NCI-H187 treated with DMSO at 0.1 percent for 48 hours (cell line): ENCODE data around the gene SENP2.
A peak's percentile ranks its signal among the peaks of the same experiment; 100 is the strongest.
"Not testable (repeated sequence)": the region's sequence is repeated elsewhere in the genome, so short reads cannot be mapped to it uniquely, and the experiment has no call there.

ENCODE experiments used
- DNase-seq: peaks from one replicate; lab custom pipeline; 2025; lab: John Stamatoyannopoulos, UW

The SENP2 gene

DNA sequence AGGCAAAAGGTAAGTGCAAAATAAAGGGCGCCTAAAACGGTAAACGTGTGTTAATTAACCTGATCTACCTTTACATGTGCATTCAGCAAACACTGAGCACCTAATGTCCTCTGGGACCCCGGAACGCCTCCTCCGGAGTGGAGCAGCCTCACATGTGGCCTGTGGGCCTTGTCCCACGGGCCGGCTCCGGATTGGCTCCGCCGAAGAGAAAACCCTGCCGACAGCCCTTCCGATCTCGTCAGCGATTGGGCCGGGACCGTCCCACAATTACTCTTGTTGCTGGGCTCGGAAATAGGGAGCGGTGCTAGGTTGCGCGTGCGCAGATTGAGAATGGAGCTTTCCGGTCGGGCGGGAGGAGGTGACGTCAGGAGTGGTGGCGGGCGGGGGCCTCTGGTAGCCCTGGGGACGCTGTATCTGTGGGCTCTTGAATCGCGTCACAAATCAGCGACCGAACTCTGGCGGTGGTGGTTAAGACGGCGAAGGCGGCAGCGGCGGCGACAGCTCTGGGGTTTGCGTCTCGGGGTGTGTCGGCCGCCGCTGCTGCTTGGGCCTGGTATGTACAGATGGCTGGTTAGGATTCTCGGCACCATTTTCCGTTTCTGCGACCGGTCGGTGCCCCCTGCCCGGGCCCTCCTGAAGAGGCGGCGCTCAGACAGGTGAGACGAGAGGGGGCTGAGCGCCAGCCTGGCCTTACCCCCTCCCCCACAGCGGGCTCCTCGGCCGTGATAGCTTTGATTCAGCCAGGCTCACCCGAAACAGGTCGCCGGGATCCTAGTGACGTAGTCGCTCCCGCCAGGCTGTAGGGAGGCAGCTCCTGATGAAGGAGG, at the start of gene SENP2:
Gene SENP2, plus strand, starts transcription at position 437 of the 827 bp plus-strand sequence. Its CDS starts 119 bp downstream, at position 556.
- peak; percentile 90 for DNase-seq

DNA sequence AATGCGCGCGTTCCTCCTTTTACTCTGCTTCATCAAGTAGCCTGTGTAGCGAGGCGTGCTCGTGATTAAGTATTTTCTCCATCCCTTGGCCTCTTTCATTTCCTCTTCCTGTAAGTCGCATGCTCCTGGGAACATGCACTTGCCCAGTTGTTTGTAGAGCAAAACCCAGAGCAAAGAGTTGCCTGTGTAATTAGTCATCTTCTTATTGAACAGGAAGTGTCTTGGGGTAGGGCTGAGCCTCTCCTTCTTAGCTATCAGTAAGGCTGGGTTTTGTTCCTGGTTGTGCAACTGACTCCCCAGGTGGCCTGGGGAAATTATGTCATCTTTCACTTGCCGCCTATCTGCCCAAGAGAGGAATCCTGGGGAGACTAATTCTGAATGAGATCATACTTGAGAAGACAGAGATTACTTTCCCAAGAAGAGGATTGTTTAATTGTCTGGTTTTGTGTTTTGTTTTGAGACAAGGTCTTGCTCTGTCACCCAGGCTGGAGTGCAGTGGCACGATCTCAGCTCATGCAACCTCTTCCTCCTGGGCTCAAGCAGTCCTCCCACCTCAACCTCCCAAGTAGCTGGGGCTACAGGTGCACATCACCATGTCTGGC, 48.6 kb upstream of the SENP2 start:
- DNase-seq = no peak

DNA sequence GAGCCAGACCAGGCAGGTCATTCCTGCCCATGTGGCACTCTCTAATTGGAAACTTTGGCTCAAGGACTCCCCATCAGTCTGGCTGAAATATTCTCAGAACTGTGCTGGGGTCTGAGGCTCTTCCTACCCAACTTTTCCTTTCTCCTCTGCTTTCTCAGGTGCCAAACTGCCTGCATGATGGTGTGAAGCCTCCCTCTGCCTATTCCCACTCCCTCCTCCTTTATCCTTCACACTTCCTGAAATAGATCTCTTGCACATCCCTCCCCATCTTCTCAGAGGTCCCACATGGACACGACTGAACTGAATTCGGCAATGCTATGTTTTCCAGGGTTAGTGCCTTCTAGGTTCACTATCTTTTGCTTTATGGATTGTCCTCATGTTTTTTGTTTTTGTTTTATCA, 46.2 kb upstream of the SENP2 start:
- DNase-seq = no peak

DNA sequence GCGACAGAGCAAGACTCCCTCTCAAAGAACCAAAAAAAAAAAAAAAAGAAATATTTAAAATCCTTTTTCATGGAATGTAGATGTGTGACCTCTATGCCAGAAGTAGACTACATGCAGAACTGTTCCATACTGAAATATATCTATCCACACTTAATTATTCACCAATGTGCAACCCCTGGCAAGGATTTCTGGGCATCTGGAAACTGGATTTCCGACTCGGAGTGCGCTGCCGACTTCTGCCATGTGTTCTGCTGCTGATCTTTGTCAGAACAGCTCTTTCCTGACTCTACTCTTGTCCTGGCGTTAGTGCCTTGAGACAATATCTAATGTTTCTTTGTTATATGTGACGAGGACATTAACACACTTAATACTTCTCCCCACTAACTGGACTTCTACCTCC, 45.4 kb upstream of the SENP2 start:
- DNase-seq = no peak

DNA sequence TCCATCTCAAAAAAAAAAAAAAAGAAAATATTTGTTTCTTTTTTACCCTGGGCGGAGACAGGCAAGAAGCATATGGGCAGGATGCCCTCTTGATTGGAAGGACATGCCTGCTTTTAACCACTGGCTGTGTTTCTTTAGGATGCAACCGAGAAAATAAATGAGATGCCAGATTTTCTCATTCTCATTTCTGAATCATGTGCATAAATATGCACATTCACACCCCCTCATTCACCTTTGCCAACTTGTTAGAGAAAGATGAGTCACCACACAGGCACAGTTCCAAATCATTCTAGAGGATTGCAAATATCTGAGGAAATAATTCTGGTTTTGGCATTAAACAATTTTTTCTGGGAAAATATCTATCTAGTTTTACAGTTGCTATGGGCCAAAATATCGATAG, 37.0 kb upstream of the SENP2 start:
- DNase-seq = no peak

DNA sequence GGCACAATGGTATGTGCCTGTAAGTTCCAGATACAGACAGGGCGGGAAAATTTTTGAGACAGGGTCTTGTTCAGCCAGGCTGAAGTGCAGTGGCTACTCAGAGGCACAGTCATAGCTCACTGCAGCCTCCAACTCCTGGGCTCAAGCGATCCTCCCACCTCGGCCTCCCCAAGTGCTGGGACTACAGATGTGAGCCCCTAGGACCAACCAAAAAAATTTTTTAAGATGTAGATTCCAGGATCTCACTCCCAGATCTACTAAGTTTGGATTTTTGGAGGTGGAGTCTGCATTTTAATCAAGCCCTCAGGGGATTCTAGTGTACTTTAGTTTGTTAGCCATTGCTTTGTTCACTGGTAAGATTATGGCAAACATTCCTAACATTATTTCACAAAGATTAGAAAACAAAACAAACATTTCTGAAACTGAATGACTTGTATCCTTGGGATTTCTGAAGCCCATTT, 36.4 kb upstream of the SENP2 start:
- no peak for DNase-seq

DNA sequence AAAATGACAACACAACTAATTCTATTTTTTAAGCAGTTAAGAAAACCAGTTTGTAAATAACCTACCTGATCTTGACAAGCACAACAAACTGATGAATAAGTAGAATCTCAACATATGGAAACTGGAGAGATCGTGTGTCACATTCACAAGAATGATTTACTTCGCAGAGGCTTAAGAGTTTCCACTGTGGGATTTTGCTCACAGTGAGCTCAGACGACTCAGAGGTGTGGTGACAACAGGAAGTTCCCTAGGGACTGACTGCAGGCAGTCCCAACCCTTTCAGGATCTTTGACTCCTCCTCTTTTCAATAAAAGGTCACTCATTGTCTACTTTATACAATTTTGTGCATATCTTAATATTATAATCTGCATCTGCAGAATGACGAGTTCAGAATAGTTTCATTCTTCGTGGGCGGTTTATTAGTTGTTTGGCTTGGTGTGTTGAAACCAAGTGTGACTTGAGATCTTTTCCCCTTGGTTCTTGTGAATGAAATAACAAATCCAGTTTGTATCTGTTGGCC, 33.7 kb upstream of the SENP2 start, which contains the start of gene LIPH:
Gene LIPH, minus strand, starts transcription at position 231 of the 520 bp plus-strand sequence. Its CDS starts 117 bp downstream, at position 114.
- DNase-seq = no peak

DNA sequence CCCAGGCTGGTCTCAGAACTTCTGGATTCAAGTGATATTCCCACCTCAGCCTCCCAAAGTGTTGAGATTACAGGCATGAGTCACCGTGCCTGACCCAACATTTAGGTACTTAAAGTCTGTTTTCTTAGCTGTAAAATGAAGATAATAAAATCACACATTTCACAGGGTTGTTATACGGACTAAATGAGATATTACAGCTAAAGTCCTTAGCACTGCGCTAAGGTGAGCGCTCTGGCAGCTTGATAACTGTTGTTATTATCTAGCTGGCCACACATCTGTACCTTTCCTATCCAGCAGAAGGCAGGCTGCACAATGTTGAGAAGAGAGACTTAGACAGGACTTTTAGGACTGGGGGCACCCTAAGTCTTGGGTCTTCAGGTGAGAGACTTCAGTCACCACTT, 31.0 kb upstream of the SENP2 start:
- no peak for DNase-seq

DNA sequence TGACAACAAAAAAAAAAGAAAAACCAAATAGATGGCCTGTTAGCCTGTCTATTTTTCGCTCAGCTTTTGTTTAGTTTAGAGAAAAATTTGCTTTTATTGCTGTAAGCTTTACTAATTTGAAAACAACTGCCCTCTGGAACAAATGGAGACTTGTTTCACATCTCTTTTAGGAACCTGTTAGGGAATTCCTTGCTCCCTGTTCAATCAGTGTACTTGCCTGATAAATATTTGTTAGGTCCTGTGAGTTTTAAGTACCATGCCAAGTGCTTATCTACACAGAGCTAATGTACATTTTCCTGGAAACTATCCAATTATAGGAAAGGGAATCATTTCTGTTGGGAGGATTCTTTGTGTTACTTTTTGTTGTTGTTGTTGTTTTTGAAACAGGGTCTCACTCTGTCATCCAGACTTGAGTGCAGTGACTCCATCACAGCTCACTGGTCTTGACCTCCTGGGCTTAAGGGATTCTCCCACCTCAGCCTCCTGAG, 30.2 kb upstream of the SENP2 start:
- no peak for DNase-seq

DNA sequence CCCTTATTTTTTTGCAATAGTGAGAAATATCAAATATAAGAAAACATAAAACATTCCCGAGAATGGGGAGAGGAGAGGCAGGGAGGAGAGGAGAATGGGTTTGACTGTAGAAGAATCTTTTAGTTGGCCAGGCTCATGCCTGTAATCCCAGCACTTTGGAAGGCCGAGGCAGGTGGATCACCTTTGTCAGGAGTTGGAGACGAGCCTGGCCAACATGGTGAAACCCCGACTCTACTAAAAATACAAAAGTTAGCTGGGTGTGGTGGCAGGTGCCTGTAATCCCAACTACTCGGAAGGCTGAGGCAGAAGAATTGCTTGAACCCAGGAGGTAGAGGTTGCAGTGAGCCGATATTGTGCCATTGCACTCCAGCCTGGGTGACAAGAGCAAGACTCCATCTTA, 29.5 kb upstream of the SENP2 start:
- DNase-seq = not testable (repeated sequence)

DNA sequence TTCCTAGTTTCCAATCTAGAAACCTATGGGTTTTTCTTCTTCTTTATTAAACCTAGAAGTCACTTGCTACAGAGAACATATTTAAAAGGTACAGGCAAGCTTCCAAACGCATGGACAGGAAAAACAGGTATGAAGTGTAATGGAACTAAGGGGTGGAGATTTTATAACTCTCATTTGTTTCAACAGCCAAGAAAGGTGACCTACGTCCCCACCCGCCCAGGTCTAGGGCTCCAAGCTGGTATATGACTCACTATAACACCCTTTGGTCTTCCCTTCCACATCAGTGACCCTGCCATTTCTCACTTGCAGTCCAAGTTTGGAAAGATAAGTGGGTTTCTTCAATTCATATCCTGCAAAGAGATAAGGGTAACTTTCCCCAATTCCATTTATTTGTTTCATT, 27.7 kb upstream of the SENP2 start:
- no peak for DNase-seq

DNA sequence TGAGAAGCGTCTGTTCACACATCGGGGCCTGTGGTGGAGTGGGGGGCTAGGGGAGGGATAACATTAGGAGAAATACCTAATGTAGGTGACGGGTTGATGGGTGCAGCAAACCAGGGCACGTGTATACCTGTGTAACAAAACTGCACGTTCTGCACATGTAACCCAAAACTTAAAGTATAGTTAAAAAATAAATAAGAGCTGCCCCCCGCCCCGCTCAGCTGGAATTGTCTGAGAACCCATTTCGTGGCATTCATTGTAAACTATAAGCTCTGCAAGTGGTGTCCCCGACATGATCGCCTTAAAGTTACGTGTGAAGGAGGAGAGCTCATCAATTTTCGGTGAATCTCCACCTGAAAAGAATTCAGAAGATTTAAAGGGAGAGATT, 26.4 kb upstream of the SENP2 start:
- DNase-seq = no peak

DNA sequence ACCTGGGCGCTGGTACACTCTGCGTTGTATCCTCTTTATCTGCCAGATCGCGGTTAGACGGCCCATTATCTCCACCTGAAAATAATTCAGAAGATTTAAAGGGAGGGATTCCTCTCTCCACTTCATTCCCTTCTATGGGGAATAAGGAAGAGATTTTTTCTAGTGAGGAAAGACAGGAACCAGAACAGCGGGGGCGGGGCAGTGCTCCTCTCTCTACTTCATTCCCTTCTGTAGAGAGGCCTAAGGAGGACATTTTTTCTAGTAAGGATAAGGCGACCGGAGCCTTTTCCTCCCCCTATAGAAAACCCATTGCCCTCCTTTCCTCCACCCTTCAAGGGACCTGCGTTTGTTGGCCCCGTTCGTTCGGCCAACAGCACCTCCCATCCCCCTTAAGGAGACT, 25.4 kb upstream of the SENP2 start:
- no peak for DNase-seq

DNA sequence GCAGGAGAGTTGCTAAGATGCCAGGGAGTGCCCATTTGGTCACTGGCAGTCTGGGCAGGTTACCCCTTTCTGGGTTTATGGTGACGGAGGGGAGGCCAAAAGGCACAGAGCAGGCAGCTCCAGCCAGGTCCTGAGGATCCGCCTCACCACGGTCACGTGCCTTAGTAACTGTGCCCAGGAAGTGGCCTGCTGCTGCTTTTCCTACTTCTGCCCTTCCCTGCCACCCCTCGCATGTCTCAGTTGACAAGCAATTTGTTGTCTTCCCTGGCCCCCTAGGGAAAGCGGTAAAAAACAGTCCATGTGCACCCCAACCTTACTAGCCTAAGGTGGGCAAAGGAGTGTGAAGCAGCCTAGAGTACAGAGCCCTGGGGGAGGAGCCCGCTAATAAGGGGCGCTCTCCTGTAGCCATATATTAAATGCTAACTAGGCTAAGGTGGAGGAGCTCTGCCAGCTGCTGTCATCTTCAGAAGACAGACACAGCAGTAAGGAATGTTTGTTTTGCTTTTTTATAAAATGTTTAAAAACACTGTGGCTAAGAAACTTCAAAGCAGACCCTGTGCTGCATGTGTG, 24.6 kb upstream of the SENP2 start:
- DNase-seq = no peak

DNA sequence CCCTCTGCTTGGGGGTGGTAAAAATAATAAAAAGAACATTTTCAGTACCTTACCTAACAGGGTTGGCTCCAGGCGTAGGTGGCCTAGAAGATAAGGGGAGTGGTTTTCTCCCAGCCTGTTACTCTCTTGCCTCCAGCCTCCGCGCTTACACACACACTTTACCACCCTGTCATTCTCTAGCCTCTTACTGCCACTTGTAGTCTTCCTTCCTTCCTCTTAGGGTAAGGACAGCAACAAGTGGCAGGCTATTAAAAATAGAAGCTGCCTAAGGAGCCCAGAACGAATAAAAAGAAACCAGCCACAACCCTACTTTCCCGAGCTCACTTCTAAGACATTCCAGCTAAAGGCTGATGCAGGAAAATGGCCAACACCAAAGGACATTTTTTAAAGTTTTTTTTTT, 24.1 kb upstream of the SENP2 start:
- no peak for DNase-seq

DNA sequence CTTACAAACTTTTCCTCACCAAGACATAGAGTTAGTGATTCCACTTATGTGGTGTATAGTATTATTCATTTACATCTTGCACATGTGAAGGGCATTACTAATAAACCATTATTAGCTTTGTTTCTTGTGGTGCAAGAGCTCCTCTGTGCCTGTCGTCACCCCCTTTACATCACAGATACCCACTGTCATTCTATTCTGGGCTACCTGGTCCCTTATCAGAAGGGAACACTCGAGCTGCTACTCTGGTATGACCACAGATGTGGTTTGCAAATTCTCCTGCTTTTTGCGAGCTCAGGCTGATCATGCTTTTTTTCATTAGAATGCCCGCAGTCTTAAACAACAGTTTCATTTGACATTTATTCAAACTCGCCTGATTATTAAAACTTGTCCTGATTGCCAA, 13.9 kb upstream of the SENP2 start:
- DNase-seq = no peak

DNA sequence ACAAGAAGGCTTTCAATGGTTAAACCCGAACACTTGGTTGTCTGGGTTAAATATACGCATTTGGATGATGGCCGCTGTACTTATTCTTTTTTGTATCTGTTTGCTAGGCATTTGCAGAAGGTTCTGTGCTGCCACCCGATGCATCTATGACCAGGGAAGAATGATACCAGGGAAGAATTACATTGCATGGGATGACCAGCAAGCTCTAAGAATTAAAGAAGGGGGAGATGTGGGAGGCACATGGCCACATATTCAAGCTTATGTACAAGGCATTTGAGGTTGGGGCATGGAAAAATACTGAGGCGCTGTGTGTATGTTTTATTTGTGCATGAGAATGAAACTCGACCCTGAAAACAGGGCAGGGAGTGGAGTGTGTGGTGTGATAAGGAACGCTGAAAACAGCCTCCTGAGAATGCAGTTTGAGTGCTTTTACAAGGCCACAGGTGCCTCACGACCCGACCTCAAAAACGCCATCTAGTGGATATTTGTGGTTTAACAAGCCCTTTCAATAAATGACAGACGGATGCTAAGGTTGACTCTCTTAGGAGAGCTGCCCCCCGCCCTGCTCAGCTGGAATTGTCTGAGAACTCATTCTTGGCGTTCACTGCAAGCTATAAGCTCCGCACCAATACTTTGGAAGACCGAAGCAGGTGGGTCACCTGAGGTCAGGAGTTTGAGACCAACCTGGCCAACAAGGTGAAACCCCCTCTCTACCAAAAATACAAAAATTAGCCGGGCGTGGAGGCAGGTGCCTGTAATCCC, 10.8 kb upstream of the SENP2 start:
- peak; percentile 37 for DNase-seq

DNA sequence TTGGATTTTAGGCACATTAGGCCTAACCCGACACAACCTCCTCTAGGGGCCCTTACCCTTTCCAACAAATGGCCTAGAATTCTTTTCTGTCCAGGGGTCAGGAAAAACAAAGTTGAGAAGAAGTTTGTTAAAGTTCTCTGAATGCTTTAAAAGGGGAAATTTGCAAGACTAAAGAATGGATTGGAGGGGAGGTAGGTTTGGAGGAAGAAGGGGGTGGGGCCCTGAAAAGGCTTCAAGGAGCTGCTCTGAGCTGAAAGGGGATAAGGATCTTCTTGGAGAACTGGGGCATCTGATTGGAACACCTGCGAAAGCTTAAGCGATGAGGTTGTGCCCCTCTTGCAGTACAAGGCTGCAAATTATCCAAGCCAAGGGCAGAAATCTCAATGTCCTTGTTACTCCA, 3.9 kb upstream of the SENP2 start:
- no peak for DNase-seq

DNA sequence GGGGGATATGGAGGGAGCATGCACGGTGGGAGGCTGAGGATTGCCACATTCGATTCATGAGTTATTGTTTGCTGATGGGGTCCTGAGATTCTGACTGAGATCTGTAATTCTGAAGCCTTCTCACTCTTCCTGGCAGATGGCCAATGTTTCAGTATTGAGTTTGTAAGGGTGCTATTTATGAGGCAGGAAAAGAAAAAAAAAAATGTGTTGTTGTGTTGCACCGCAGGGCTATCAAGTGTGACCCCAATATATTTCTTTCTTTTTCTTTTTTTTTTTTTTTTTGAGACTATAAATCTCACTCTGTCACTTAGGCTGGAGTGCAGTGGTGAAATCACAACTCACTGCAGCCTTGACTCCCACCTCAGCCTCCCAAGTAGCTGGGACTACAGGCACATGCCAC, 3.2 kb upstream of the SENP2 start:
- no peak for DNase-seq

DNA sequence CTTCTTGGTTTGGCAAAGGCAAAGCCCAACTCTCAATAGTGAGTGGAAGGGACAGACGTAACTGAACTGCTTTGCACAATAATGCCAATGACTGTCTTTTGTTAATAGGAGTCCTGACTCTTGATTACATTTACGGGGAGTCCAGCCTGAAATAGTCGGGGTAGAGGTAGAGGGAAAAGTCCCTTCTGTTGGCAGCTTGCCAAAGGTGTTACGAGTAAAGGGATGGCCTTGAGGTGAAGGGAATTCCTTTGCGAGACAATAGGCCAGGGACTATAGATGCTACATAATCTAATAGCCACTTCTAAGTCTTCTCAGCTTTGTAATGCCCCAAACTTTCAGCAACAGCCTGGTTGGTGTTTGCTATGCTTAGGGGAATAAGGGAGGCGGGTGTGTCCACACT, 2.2 kb upstream of the SENP2 start:
- no peak for DNase-seq

DNA sequence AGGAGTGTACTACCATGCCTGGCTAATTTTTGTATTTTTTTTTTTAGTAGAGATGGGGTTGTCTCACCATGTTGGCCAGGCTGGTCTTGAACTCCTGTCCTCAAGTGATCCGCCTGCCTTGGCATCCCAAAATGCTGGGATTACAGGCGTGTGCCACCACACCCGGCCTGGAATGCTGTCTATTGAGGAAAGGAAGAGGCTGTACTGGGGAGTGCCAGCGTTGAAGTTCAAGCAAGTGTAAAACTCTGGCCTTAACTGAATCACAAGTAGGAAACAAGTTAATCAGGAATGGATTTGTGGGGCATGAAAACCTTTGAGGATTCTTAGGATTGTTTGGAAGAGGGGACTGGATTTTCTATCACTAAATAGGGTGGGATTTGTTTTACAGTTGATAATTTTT, 1.4 kb upstream of the SENP2 start:
- DNase-seq = no peak

DNA sequence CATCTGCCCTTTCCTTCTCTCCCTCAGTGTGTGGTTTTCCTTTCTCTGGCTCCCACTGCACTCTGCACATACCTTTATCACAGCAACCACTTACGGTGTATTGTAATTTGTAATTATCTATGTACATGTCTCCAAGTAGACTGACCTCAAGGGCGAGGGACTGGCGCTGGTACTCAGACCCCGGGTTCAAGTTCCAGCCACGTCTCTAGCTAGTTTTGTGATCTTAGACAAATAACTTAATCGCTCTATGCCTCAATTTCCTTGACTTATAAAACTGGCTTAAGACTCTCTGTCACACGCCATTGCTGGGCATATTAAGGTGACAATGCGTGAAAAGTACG, 607 bp upstream of the SENP2 start:
- DNase-seq = no peak
